ENCODE measurements around the gene RARB. TPM values are rescaled to one million over a fixed set of nuclear protein-coding genes. Genes with fewer than 3 reads are reported as not detected.

RARB gene
- total and polyA plus RNA-seq, 2 of the 13 experiments (the other 11 are each of a cell fraction or from before 2014, with no cell fraction given) = 0.16 TPM; not detected in 1

- TF ChIP-seq, protein P1, sequence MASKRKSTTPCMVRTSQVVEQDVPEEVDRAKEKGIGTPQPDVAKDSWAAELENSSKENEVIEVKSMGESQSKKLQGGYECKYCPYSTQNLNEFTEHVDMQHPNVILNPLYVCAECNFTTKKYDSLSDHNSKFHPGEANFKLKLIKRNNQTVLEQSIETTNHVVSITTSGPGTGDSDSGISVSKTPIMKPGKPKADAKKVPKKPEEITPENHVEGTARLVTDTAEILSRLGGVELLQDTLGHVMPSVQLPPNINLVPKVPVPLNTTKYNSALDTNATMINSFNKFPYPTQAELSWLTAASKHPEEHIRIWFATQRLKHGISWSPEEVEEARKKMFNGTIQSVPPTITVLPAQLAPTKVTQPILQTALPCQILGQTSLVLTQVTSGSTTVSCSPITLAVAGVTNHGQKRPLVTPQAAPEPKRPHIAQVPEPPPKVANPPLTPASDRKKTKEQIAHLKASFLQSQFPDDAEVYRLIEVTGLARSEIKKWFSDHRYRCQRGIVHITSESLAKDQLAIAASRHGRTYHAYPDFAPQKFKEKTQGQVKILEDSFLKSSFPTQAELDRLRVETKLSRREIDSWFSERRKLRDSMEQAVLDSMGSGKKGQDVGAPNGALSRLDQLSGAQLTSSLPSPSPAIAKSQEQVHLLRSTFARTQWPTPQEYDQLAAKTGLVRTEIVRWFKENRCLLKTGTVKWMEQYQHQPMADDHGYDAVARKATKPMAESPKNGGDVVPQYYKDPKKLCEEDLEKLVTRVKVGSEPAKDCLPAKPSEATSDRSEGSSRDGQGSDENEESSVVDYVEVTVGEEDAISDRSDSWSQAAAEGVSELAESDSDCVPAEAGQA (IDR thresholded peaks at IDR 0.05; ENCODE audit: low read depth) = no peak
- TF ChIP-seq, protein P1 (CRISPR knock-in tag; IDR thresholded peaks at IDR 0.05; ENCODE audit: borderline replicate concordance) = no peak
- TF ChIP-seq ZNF629 (CRISPR knock-in tag; conservative IDR thresholded peaks at IDR 0.05) = peak; percentile 93
- TF ChIP-seq ZNF569 (CRISPR knock-in tag; IDR thresholded peaks at IDR 0.05; ENCODE audit: borderline replicate concordance) = no peak
- TF ChIP-seq KDM4B (CRISPR knock-in tag; IDR thresholded peaks at IDR 0.05) = no peak
- no peak for TF ChIP-seq ZSCAN20 (CRISPR knock-in tag; IDR thresholded peaks at IDR 0.05; ENCODE audit: borderline replicate concordance)
- peak; percentile 91; the same call in 1 of the 2 replicates for TF ChIP-seq KDM1A (CRISPR knock-in tag; IDR thresholded peaks at IDR 0.05)
- TF ChIP-seq SMAD1 (CRISPR knock-in tag; IDR thresholded peaks at IDR 0.05; ENCODE audit: borderline replicate concordance, low read depth) = no peak
- no peak for TF ChIP-seq ZNF430 (CRISPR knock-in tag; IDR thresholded peaks at IDR 0.05)
- TF ChIP-seq DMAP1 (CRISPR knock-in tag; IDR thresholded peaks at IDR 0.05) = no peak
- TF ChIP-seq ZNF550 (CRISPR knock-in tag; IDR thresholded peaks at IDR 0.05; ENCODE audit: borderline replicate concordance) = no peak
- no peak for TF ChIP-seq CREB1 (IDR thresholded peaks at IDR 0.05)
- TF ChIP-seq CREB1 (CRISPR knock-in tag; IDR thresholded peaks at IDR 0.05) = 0 out of 2 replicates have a peak, but pooled peaks have one; percentile 15
- TF ChIP-seq ZNF841 (CRISPR knock-in tag; IDR thresholded peaks at IDR 0.05; ENCODE audit: borderline replicate concordance) = no peak
- no peak for TF ChIP-seq EED (CRISPR knock-in tag; IDR thresholded peaks at IDR 0.05)
- no peak for TF ChIP-seq ZNF598 (CRISPR knock-in tag; IDR thresholded peaks at IDR 0.05; ENCODE audit: borderline replicate concordance)
- TF ChIP-seq ZNF609 (CRISPR knock-in tag; IDR thresholded peaks at IDR 0.05; ENCODE audit: borderline replicate concordance) = no peak
- TF ChIP-seq GABPA (IDR thresholded peaks at IDR 0.05; ENCODE audit: low read depth, low read length) = no peak
- no peak for TF ChIP-seq GABPA (CRISPR knock-in tag; IDR thresholded peaks at IDR 0.05; ENCODE audit: low read depth)
- peak; percentile 58; the same call in 1 of the 2 replicates for TF ChIP-seq CHD4 (IDR thresholded peaks at IDR 0.05; ENCODE audit: borderline replicate concordance, low read length)
- TF ChIP-seq ELK4 (CRISPR knock-in tag; IDR thresholded peaks at IDR 0.05; ENCODE audit: borderline replicate concordance) = no peak
These were observed 908 bp upstream of the RARB start (continued) for GRCh38 chr3:25427155-25427554.

All from HepG2 (cell line).